OCI-LY3 (cell line): Measurements from ENCODE around the gene CDK5RAP3.
"Not testable (repeated sequence)": the region's sequence is repeated elsewhere in the genome, so short reads cannot be mapped to it uniquely, and the experiment has no call there.

ENCODE experiments used
- H2AFZ ChIP-seq: fragments of 200-600, 300-600 bp; shearing (Covaris generic); 2 replicates; pipeline ENCODE4 v1.6.0; 2014; ENCODE audit warnings: antibody characterized with exemption, low read depth, low read length
- H3K27ac ChIP-seq: fragments of 200-600, 300-600 bp; sonication (generic); 2 replicates; pipeline ENCODE4 v1.5.1; 2014; ENCODE audit warnings: mild to moderate bottlenecking, low read length, moderate library complexity, mixed read lengths
- H3K27me3 ChIP-seq: fragments of 200-600, 300-600 bp; sonication (generic); 2 replicates; pipeline ENCODE4 v1.6.1; 2014; ENCODE audit warnings: low read depth, low read length, mixed read lengths
- H3K36me3 ChIP-seq: fragments of 200-600, 300-600 bp; sonication (generic); replicated peaks from 2 replicates; pipeline ENCODE3; 2014; ENCODE audit warnings: low read depth, low read length, mixed read lengths
- H3K4me1 ChIP-seq: fragments of 300-600, 200-600 bp; sonication (generic); 2 replicates; pipeline ENCODE4 v1.6.1; 2014; ENCODE audit warnings: low read length, mixed read lengths
- H3K4me2 ChIP-seq: fragments of 200-600, 300-600 bp; sonication (generic); 2 replicates; pipeline ENCODE4 v1.6.1; 2014; ENCODE audit warnings: low read length, mixed read lengths
- H3K4me3 ChIP-seq: fragments of 300-600, 200-600 bp; sonication (generic); 2 replicates; pipeline ENCODE4 v1.5.1; 2014; ENCODE audit warnings: antibody characterized with exemption, mild to moderate bottlenecking, low read length, moderate library complexity
- H3K79me2 ChIP-seq: fragments of 300-600, 200-600 bp; shearing (Covaris generic); 2 replicates; pipeline ENCODE4 v1.6.1; 2014; ENCODE audit warnings: mild to moderate bottlenecking, low read length, mixed read lengths
- H3K9ac ChIP-seq: fragments of 300-600, 200-600 bp; shearing (Covaris generic); 2 replicates; pipeline ENCODE4 v1.6.0; 2014; ENCODE audit warnings: mild to moderate bottlenecking, low read length, moderate library complexity
- H3K9me3 ChIP-seq: fragments of 200-600, 300-600 bp; shearing (Covaris generic); 2 replicates; pipeline ENCODE4 v1.6.1; 2014; ENCODE audit warnings: low read length, mixed read lengths; ENCODE audit not compliant: insufficient read depth
- H4K20me1 ChIP-seq: fragments of 200-600, 300-600 bp; sonication (generic); 2 replicates; pipeline ENCODE4 v1.6.1; 2016; ENCODE audit warnings: low read length, mixed read lengths; ENCODE audit not compliant: insufficient read depth
- CTCF ChIP-seq: fragments of 200-600, 300-600 bp; sonication (generic); IDR thresholded peaks from 2 replicates; pipeline ENCODE4 v1.5.1; 2014; ENCODE audit warnings: antibody characterized with exemption, low read length, low read depth
- EZH2phosphoT487 ChIP-seq: fragments of 200-600 bp; shearing (Covaris generic); IDR thresholded peaks from 2 replicates; pipeline ENCODE4 v1.6.1; 2018; ENCODE audit warnings: antibody characterized with exemption, mixed run types, low read depth

The CDK5RAP3 gene

GRCh38 chr17:47983492-47984223 is 12.7 kb downstream of the CDK5RAP3 start:
- no peaks in the 10 kb centered on the region for H3K27me3 ChIP-seq
- H2AFZ ChIP-seq = no peak overlapping the region
- H3K4me3 ChIP-seq = no peak overlapping the region
- no peak overlapping the region for H3K9ac ChIP-seq
- H3K27ac ChIP-seq = no peak overlapping the region
- H3K79me2 ChIP-seq = no peaks in the 10 kb centered on the region
- no peaks in the 10 kb centered on the region for H3K9me3 ChIP-seq
- no peak overlapping the region for H3K4me2 ChIP-seq
- peaks cover 36% of the 10 kb centered on the region for H3K36me3 ChIP-seq
- no peaks in the 10 kb centered on the region for H3K4me1 ChIP-seq
- H4K20me1 ChIP-seq = no peaks in the 10 kb centered on the region
- no peak for TF ChIP-seq CTCF
- TF ChIP-seq EZH2phosphoT487 = no peak

- TF ChIP-seq EZH2phosphoT487 (no peak), CTCF (no peak)
- Histone ChIP-seq H3K79me2 (no peaks in the 10 kb centered on the region), H2AFZ (no peak overlapping the region), H4K20me1 (no peaks in the 10 kb centered on the region), H3K27ac (no peak overlapping the region), H3K4me3 (no peak overlapping the region), H3K4me1 (no peaks in the 10 kb centered on the region), H3K9me3 (no peaks in the 10 kb centered on the region), H3K4me2 (no peak overlapping the region), H3K27me3 (no peaks in the 10 kb centered on the region), H3K9ac (no peak overlapping the region), H3K36me3 (peaks cover 16% of the 10 kb centered on the region)
These were observed 15.6 kb downstream of the CDK5RAP3 start for GRCh38 chr17:47986520-47986919.

- H3K9ac ChIP-seq = no peak overlapping the region
- H3K27ac ChIP-seq = no peak overlapping the region
- H3K79me2 ChIP-seq = no peaks in the 10 kb centered on the region
- no peaks in the 10 kb centered on the region for H3K9me3 ChIP-seq
- H4K20me1 ChIP-seq = no peaks in the 10 kb centered on the region
- H3K4me1 ChIP-seq = no peaks in the 10 kb centered on the region
- no peak overlapping the region for H3K4me3 ChIP-seq
- H3K36me3 ChIP-seq = peaks cover 10% of the 10 kb centered on the region
- H2AFZ ChIP-seq = no peak overlapping the region
- H3K4me2 ChIP-seq = no peak overlapping the region
- TF ChIP-seq CTCF (no peak), EZH2phosphoT487 (no peak)
- H3K27me3 ChIP-seq = no peaks in the 10 kb centered on the region
These were observed 16.4 kb downstream of the CDK5RAP3 start for GRCh38 chr17:47987240-47987835.

- not testable (repeated sequence) for H2AFZ ChIP-seq, H3K9ac ChIP-seq, H3K4me3 ChIP-seq, H3K4me2 ChIP-seq, H3K9me3 ChIP-seq, H4K20me1 ChIP-seq, H3K4me1 ChIP-seq, H3K36me3 ChIP-seq, H3K79me2 ChIP-seq, H3K27ac ChIP-seq, H3K27me3 ChIP-seq
These were observed 17.5 kb downstream of the CDK5RAP3 start for GRCh38 chr17:47988445-47988844.
